ENCODE data around the gene OPTC.
"Not testable (repeated sequence)": the region's sequence is repeated elsewhere in the genome, so short reads cannot be mapped to it uniquely, and the experiment has no call there.

The OPTC gene

DNA sequence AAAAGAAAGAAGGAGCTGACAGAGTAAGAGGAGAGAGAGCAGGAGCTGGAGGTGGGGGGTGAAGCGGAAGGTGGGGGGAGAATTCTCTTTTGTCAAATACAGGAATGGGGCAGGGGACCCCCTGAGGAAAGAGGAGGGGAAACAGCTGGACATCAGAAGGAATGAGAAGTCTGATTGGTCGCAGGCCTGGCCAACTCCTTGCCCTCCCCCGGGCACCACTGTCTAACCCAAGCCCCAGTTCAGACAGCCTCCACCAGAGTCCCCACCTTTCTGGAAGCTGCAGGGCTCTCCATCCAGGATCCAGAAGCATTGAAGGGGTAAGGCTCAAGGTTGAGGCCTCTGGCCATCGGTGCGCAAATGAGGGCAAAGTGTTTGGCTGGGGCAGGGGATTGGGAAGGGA is at the start of gene OPTC:
Gene OPTC (plus strand): TSS at position 253 of the 400 bp plus-strand sequence. CDS start 1,853 bp downstream, outside the sequence.
- no peak for DNase-seq (ENCODE audit: low spot score)

- DNase-seq (ENCODE audit: low spot score): no peak
These were observed 49.8 kb upstream of the OPTC start for GRCh38 chr1:203444171-203444576.

- DNase-seq (ENCODE audit: low spot score): no peak
These were observed 46.8 kb upstream of the OPTC start for GRCh38 chr1:203447151-203447550.

GRCh38 chr1:203447598-203447997 is 46.4 kb upstream of the OPTC start:
- DNase-seq (ENCODE audit: low spot score): not testable (repeated sequence)

DNA sequence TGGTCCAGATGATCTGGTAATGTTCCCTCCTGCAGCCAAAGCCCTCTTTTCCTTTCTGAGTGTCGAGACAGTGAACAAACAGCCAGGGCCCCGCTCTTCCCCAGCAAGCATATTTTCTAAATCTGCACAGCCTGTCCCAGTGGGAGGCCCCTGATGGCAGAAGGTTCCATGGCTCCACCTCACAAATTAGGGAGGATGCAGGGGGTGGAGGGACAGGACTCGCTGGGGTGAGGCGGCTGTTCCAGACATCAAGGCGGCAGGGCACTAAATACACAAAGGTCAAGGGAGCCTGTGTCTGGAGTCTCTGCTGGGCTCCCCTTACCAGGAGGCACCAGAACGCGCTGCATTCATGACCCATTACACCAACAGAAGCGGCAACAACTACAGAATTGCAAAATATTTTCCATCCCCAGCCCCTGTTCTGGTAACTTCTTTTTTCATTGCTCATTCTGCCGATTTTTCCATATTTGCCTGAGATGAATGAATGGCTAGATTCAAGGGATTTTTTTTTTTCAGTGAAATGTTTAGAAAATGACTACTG is 45.4 kb upstream of the OPTC start:
- no peak for DNase-seq (ENCODE audit: low spot score)

DNA sequence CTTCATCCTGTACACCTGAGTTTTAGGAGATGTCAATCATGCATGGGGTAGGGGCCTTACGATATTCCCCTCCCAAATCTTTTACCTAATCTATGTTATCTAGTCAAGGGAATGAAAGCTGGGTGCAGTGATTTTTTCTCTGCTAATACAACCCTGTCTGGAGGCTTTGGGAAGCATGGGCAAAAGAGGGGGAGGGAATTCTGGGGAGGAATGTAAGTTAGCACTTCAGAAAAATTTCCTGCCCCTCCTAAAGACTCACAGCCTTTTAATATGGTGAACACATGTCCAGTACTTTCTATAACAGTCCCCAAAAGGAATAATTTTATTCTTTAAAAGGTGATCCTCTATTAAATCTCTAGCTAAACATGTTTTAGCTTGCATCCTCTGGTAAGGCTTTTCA is 44.0 kb upstream of the OPTC start:
- no peak for DNase-seq (ENCODE audit: low spot score)

- DNase-seq (ENCODE audit: low spot score): no peak
These were observed 43.3 kb upstream of the OPTC start for GRCh38 chr1:203450479-203451149.

DNA sequence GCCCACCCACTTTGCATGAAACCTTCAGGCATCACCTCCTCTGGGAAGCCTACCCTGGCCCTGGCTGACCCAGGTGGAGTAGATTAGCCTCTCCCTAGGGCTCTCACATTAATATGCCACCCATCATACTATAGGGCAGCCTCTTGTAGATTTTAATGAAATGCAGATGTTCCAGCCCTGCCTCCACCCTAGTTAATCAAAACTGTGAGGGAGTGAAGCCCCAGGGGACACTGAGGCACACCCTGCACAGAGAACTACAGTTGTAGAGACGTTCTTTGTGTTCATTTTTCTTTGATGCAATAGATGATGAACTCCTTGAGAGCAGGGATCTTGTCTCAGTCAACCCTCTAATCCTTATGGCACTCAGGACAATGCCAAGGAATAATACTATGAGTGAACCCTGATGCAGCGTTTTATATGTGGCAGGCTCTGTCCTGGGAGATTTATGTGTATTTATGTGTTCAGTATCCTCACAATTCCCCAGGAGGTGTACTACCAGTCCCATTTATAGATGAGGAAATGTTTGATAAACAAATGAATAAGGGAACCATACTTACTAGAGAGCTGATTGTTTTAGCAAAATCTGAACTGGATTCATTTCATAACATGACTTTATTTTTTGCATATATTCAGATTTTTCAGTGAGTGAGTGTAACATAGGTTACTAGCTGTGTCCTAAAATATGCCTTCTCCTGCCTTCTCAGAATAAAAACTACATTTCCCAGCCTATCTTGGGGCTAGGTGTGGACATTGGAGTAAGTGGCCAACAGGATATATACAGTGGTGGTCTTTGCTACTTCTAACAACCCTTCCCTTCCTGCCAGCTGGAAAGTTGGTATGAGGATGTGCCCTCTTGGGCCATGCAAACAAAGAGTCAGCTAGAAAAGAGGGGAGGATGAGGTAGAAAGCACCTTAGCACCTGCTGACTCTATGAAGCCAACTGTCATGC is 41.8 kb upstream of the OPTC start:
- no peak for DNase-seq (ENCODE audit: low spot score)

- no peak for DNase-seq (ENCODE audit: low spot score)
These were observed 40.9 kb upstream of the OPTC start for GRCh38 chr1:203453016-203453415.

- DNase-seq (ENCODE audit: low spot score): no peak
These were observed 40.3 kb upstream of the OPTC start for GRCh38 chr1:203453616-203454015.

DNA sequence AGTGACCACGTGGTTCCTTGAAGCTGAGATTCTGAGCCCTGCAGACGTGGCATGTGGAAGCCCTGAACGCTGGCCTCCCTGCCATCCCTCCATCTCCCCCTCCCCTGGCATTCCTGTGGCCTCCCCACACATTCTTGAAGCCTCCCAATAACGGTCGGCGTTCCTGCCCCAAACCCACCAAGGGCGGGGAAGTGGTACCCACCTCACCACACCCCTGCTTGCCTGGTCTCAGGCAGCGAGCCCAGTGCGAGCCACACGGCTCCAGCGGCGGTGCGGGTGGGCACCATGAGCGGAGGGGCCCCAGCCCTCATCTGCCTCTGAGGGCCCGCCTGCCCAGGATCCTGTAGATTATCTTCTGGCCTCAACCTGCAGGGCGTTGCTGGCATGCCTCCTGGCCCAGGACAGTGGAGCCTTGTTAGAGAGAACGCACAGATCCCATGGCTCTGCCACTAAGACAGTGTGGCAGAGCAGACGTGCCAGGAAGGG is 38.9 kb upstream of the OPTC start:
- no peak for DNase-seq (ENCODE audit: low spot score)

DNA sequence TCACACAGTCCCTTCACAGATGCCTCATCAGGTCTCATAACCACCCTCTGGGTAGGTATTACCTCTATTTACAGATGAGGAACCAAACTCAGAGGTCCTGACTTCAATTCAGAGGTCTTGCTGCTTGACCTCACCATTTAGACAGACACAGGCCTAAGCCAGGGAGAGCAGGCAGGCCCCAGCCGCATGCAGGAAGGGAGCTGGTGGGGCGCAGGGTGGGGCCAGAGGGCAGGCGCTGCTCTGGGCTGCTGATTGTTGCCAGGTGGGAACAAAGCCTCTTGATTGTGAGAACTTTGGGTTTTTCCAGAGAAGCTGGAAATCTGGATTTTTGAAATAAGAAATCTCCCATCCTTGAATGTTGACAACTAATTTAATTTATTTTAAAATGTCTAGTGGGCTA is 38.2 kb upstream of the OPTC start:
- DNase-seq (ENCODE audit: low spot score): no peak

DNA sequence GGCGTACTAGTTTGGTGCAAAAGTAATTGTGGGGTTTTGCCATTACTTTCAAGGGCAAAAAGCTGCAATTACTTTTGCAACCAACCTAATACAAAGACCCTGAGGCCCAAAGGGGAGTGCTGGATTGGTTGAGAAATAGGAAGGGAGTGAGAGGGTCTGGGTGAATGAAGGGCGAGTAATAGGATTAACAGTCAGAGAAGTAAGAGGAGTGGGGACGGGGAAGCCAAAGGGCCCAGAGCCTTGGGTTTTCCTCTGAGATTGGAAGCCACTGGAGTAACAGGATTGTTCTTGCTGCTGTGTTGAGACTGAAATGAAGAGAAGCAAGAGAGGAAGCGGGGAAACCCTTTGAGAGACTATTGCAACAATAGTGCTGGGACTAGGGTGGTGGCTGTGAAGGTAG is 37.4 kb upstream of the OPTC start:
- no peak for DNase-seq (ENCODE audit: low spot score)

- DNase-seq (ENCODE audit: low spot score): no peak
These were observed 35.9 kb upstream of the OPTC start for GRCh38 chr1:203458078-203458477.

DNA sequence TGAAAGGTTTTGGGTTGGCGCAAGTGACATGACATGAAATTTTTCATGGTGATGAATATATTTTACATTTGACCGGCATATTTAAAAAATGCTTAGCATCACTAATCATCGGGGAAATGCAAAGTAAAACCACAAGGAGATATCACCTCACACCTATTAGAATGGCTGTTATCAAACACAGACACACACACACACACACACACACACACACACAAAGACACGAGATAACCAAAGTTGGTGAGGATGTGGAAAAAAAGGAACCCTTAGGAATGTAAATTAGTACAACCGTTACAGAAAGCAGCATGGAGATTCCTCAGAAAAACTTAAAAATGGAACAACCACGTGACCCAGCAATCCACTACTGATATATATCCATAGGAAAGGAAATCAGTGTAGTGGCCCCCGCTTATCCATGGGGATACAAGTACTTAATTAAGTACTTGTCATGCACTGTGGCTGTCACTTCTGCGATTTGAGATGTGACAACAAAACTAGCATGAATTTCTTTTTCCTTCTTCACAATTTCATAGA is 34.2 kb upstream of the OPTC start:
- no peak for DNase-seq (ENCODE audit: low spot score)

GRCh38 chr1:203461717-203462116 is 32.2 kb upstream of the OPTC start:
- DNase-seq (ENCODE audit: low spot score): no peak

- no peak for DNase-seq (ENCODE audit: low spot score)
These were observed 31.8 kb upstream of the OPTC start for GRCh38 chr1:203462143-203462542.

DNA sequence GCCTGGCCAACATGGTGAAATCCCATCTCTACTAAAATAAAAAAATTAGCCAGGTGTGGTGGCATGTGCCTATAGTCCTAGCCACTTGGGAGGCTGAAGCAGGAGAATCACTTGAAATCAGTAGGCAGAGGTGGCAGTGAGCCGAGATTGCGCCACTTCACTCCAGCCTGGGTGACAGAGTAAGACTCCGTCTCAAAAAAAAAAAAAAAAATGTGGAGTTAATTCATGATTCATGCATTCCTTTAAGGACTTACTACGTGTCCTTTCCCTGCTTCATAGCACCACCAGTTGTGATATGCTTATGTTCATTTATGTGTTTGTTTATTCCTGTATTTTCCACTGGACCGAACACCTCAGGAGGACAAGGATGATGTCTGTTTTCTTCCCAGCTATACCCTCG is 31.1 kb upstream of the OPTC start:
- no peak for DNase-seq (ENCODE audit: low spot score)

- no peak for DNase-seq (ENCODE audit: low spot score)
These were observed 30.4 kb upstream of the OPTC start for GRCh38 chr1:203463469-203464062.

DNA sequence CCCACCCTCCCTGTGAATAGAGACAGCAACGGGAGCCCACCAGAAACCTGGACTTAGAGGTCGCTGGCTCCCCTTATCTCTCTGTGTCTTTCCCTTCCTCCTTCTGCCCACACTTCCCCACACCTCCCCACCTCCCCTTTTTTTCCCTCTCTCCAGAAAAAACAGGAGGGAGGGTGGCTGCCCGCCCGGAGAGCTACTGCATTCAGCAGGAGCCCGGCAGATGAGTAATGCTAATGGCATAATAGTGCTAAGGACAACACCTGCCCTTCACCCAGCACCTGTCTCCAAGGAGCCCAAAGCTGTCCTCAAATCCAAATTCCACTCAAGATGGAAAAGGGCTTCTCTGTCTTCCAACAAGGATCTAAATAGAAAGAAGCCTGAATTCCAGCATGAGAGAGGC is 29.7 kb upstream of the OPTC start:
- DNase-seq (ENCODE audit: low spot score): no peak

DNA sequence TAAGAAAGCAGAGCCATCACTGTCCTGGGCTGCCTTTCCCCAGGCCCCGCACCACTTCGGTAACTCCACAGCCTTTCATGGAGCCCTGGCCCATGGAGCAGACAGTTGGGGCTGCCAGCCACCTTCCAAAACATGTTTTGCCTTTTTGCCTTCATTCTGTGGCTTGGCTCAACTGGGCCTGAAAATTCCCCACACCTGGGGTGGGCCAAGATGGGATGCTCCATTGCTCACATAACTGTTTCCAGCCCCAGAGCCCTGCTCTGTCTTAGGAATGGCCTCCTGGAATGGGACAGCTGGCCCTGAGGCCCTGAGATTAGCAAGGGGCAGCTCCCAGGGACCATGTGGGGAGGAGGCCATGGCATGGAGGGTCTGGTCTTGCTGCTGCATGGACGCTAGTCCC is 29.2 kb upstream of the OPTC start:
- no peak for DNase-seq (ENCODE audit: low spot score)

DNA sequence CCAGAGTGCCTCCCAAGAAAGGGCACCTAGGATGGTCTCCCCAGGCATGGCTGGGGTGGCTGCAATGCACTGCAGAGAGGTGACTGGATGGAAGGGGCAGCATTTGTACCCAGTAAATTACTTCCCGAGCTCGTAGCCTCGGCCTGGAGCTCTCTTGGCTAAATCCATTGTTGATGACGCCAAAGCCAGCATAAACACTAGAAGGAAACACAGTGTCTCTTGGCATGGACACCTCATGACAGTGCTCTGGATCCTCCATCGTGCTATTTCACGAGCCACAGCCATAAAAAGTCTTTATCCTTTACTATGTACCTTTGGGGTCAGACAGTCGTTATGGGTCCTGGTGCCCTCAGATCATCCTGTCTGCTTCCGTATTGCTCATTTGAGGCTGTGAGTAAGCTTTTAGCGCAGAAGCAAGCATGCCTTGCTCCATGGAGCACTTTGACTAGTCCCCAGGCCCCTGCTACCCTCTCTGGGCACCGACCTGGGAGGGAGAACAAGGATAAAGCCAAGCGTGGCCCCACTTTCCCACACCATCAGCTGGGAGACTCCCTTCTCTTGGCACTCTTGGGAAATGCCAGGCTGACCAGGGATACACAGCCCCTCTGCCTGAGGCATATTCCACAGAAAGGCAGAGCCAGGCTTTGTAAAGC is 28.7 kb upstream of the OPTC start:
- DNase-seq (ENCODE audit: low spot score): no peak
